ENCODE results near the gene ALPP.

ALPP gene

DNA sequence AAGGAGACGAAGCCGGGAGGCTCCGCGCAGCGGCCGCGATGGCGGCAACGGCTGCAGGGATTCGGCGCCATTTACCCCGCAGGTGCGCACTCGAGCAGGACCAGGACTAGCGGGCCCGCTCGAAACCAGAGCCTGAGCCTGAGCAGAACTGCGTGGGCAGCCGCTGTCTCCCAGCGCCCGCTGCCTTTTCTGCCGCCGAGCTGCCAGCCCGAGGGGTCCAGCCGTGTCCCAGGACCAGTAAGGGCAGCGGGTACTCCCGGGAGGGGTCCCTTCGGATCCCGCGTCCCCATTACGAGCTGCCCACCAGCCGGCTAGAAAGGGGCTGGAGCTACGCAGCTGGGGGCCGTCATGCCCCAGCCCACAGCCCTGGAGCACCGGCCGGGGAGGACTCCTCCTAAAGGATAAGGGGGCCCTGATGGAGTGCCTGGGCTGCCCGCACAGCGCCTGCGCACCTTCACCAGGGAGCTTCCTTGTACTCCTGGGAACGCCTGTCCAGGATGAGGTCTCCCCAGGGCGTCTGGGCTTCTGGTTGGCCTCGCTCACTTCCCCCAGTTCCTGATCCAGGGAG lies 9.9 kb downstream of the ALPP start:
- no peak overlapping the region for H3K27ac ChIP-seq (replicated peaks)
- TF ChIP-seq POLR2AphosphoS5 (IDR thresholded peaks at IDR 0.05; ENCODE audit: low read depth) = no peak
- TF ChIP-seq REST (IDR thresholded peaks at IDR 0.05; ENCODE audit: insufficient replicate concordance, low read depth) = no peak
- no peak for TF ChIP-seq GABPA (IDR thresholded peaks at IDR 0.05; ENCODE audit: low read depth)
- TF ChIP-seq, protein P1, sequence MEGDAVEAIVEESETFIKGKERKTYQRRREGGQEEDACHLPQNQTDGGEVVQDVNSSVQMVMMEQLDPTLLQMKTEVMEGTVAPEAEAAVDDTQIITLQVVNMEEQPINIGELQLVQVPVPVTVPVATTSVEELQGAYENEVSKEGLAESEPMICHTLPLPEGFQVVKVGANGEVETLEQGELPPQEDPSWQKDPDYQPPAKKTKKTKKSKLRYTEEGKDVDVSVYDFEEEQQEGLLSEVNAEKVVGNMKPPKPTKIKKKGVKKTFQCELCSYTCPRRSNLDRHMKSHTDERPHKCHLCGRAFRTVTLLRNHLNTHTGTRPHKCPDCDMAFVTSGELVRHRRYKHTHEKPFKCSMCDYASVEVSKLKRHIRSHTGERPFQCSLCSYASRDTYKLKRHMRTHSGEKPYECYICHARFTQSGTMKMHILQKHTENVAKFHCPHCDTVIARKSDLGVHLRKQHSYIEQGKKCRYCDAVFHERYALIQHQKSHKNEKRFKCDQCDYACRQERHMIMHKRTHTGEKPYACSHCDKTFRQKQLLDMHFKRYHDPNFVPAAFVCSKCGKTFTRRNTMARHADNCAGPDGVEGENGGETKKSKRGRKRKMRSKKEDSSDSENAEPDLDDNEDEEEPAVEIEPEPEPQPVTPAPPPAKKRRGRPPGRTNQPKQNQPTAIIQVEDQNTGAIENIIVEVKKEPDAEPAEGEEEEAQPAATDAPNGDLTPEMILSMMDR (IDR thresholded peaks at IDR 0.05; ENCODE audit: insufficient read depth, low read length) = no peak
- no peak for TF ChIP-seq SPI1 (IDR thresholded peaks at IDR 0.05; ENCODE audit: borderline replicate concordance, low read depth)
- no peak for DNase-seq (ENCODE audit: low read depth in 1 of 2, low spot score in 1 of 2)
- H3K27me3 ChIP-seq (ENCODE audit: insufficient read depth, poor library complexity, severe bottlenecking) = peaks cover 6% of the 10 kb centered on the region
- no peak overlapping the region for H3K4me3 ChIP-seq (replicated peaks; ENCODE audit: insufficient read depth, low read length)

DNA sequence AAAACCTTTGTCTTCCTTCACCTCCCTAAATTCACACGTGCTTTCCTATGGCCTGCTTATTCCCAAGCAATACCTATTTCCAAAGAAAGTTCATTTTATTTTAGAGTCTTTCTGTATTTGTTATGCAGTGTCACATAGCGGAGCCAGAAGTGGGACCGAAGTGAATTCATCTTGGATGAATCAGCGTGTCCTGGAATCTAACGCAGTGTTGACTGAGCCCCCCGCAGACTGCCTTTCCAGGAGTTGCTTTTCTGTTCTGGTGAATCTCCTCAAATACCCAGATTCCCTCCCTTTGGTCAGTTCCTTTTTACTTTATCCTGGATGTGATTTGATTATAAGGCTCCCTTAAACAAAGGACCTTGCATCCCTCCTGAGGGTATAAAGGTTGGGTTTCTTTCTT lies 10.8 kb downstream of the ALPP start:
- DNase-seq (ENCODE audit: low read depth in 1 of 2, low spot score in 1 of 2) = no peak
- peaks cover 6% of the 10 kb centered on the region for H3K27me3 ChIP-seq (ENCODE audit: insufficient read depth, poor library complexity, severe bottlenecking)

DNA sequence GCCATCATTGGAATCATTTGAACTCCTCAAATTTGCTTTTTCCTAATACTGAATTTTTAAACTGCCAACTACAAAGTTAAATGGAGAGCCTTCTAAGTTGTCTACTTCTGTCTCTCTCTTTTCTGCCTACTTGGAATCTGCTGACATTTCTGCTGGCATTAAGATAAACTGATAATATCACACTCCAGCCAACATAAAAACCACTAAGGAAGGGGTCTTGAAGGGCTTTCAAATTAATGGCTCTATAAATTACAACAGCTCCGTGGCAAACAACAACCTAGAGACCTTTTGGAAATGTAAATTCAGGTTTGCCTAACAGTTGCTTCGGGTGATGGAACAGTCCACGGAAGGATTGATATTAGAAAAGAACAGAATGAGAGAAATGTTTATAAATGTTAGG lies 12.1 kb downstream of the ALPP start:
- H3K4me3 ChIP-seq (replicated peaks; ENCODE audit: insufficient read depth, low read length) = no peak overlapping the region
- no peak overlapping the region for H3K27ac ChIP-seq (replicated peaks)
- no peak for DNase-seq (ENCODE audit: low read depth in 1 of 2, low spot score in 1 of 2)
- TF ChIP-seq POLR2AphosphoS5 (IDR thresholded peaks at IDR 0.05; ENCODE audit: low read depth) = no peak
- no peak for TF ChIP-seq REST (IDR thresholded peaks at IDR 0.05; ENCODE audit: insufficient replicate concordance, low read depth)
- TF ChIP-seq, protein P1 (IDR thresholded peaks at IDR 0.05; ENCODE audit: insufficient read depth, low read length) = no peak
- no peak for TF ChIP-seq GABPA (IDR thresholded peaks at IDR 0.05; ENCODE audit: low read depth)
- no peak for TF ChIP-seq SPI1 (IDR thresholded peaks at IDR 0.05; ENCODE audit: borderline replicate concordance, low read depth)
- H3K27me3 ChIP-seq (ENCODE audit: insufficient read depth, poor library complexity, severe bottlenecking) = peaks cover 6% of the 10 kb centered on the region

More for the DNA sequence above, 10.8 kb downstream of the ALPP start:
- no peak for TF ChIP-seq REST (IDR thresholded peaks at IDR 0.05; ENCODE audit: insufficient replicate concordance, low read depth)
- Histone ChIP-seq H3K27ac (replicated peaks) (no peak overlapping the region), H3K4me3 (replicated peaks; ENCODE audit: insufficient read depth, low read length) (no peak overlapping the region)

All from HL-60 (cell line).